Kidney epithelial cell (primary cell): ENCODE measurements around the gene SIK3. TPM values are rescaled to one million over a fixed set of nuclear protein-coding genes. Genes with fewer than 3 reads are reported as not detected.
"Not testable (repeated sequence)": the region's sequence is repeated elsewhere in the genome, so short reads cannot be mapped to it uniquely, and the experiment has no call there.

Source experiments
- DNase-seq: peaks from one replicate; pipeline ENCODE4 v3.0.0-alpha.2; 2010; ENCODE audit warnings: low read depth
- H3K27me3 ChIP-seq: 2 replicates; pipeline ENCODE4 v1.6.0; 2011; ENCODE audit warnings: low read length; ENCODE audit not compliant: control insufficient read depth, insufficient read depth
- H3K36me3 ChIP-seq: 2 replicates; pipeline ENCODE4 v1.5.1; 2011; ENCODE audit warnings: low read length; ENCODE audit not compliant: control insufficient read depth, insufficient read depth
- H3K4me3 ChIP-seq: 2 replicates; pipeline ENCODE4 v1.5.1; 2011; ENCODE audit warnings: low read depth, mild to moderate bottlenecking, control low read depth, low read length
- CTCF ChIP-seq: IDR thresholded peaks from 2 replicates; pipeline ENCODE4 v1.5.1; 2011; ENCODE audit warnings: mild to moderate bottlenecking, moderate library complexity, low read length, control low read depth, inconsistent platforms; ENCODE audit not compliant: insufficient read depth, poor library complexity, severe bottlenecking
- total RNA-seq: library from RNA; depleted of rRNA; stranded (reverse); fragments of >200 nt; gene quantifications from 2 replicates; pipeline ENCODE4 v1.2.3, GENCODE V29; 2015

SIK3 gene
- total RNA-seq, 1 donor from 2014 or later = 12.9 TPM

GRCh38 chr11:116807601-116808261 is 290.5 kb downstream of the SIK3 start:
- H3K27me3 ChIP-seq = no peaks in the 10 kb centered on the region
- no peak for TF ChIP-seq CTCF
- no peak for DNase-seq
- H3K36me3 ChIP-seq = no peaks in the 10 kb centered on the region
- H3K4me3 ChIP-seq = no peak overlapping the region

GRCh38 chr11:116804001-116804400 is 294.2 kb downstream of the SIK3 start:
- Histone ChIP-seq H3K4me3 (no peak overlapping the region), H3K27me3 (no peaks in the 10 kb centered on the region), H3K36me3 (no peaks in the 10 kb centered on the region)
- DNase-seq = no peak
- no peak for TF ChIP-seq CTCF

GRCh38 chr11:116801662-116802061 is 296.6 kb downstream of the SIK3 start:
- H3K4me3 ChIP-seq, DNase-seq, H3K36me3 ChIP-seq, H3K27me3 ChIP-seq: not testable (repeated sequence)

- H3K36me3 ChIP-seq = no peaks in the 10 kb centered on the region
- H3K27me3 ChIP-seq = no peaks in the 10 kb centered on the region
- no peak for DNase-seq
- no peak overlapping the region for H3K4me3 ChIP-seq
- no peak for TF ChIP-seq CTCF
These were observed 297.6 kb downstream of the SIK3 start for GRCh38 chr11:116800610-116801009.

GRCh38 chr11:116798368-116798767 is 299.9 kb downstream of the SIK3 start:
- no peaks in the 10 kb centered on the region for H3K36me3 ChIP-seq
- H3K27me3 ChIP-seq = no peaks in the 10 kb centered on the region
- no peak for TF ChIP-seq CTCF
- no peak for DNase-seq
- no peak overlapping the region for H3K4me3 ChIP-seq

GRCh38 chr11:116797816-116798215 is 300.4 kb downstream of the SIK3 start:
- Histone ChIP-seq H3K36me3 (no peaks in the 10 kb centered on the region), H3K27me3 (no peaks in the 10 kb centered on the region), H3K4me3 (no peak overlapping the region)
- no peak for TF ChIP-seq CTCF
- DNase-seq = no peak
